ENCODE measurements around the gene OR10D3.
"Not testable (repeated sequence)": the region's sequence is repeated elsewhere in the genome, so short reads cannot be mapped to it uniquely, and the experiment has no call there.

Gene OR10D3

DNA sequence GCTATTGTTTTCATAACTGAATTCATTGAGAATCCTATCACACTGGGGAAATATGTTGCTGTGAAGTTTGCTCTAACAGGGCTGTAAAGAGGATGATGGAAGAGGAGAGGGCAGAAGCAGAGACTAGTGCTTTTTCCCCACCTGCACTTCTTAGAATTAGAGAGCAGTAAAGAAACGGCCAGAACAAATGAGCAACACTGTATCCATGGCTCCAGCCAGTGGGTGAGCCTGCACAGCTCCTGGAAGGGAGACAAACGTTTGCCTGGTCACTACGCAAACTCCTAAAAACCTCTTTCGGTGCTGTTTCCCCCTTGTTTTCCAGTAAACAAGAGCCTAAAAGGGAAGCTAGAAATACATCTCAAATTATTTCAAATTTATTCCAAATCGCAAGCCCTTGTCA, 22.2 kb upstream of the OR10D3 start:
- H3K4me3 ChIP-seq (ENCODE audit: low read depth, low read length) = no peak overlapping the region
- TF ChIP-seq, protein P1, sequence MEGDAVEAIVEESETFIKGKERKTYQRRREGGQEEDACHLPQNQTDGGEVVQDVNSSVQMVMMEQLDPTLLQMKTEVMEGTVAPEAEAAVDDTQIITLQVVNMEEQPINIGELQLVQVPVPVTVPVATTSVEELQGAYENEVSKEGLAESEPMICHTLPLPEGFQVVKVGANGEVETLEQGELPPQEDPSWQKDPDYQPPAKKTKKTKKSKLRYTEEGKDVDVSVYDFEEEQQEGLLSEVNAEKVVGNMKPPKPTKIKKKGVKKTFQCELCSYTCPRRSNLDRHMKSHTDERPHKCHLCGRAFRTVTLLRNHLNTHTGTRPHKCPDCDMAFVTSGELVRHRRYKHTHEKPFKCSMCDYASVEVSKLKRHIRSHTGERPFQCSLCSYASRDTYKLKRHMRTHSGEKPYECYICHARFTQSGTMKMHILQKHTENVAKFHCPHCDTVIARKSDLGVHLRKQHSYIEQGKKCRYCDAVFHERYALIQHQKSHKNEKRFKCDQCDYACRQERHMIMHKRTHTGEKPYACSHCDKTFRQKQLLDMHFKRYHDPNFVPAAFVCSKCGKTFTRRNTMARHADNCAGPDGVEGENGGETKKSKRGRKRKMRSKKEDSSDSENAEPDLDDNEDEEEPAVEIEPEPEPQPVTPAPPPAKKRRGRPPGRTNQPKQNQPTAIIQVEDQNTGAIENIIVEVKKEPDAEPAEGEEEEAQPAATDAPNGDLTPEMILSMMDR (IDR thresholded peaks at IDR 0.05; ENCODE audit: low read depth, low read length) = no peak

DNA sequence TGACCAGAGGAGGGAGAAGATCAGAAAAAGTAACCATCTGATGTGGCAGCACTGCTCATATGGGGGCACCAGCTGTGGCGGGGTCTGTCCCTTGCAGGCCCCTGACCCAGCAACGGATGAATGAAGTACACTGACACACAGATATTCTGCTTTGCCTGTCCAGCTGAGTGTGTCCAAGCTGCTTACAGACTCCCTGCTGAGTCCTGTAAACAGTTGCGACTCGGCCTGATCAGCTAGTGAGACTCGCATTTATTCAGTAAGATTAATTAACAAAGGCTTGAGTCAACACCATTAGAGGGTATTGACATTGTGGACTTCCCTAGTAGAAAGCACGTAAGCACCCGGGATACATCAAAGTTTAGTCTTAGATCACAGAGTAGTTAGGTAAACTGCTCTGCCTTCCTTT, 15.3 kb upstream of the OR10D3 start:
- H3K4me3 ChIP-seq (ENCODE audit: low read depth, low read length) = no peak overlapping the region
- TF ChIP-seq, protein P1 (IDR thresholded peaks at IDR 0.05; ENCODE audit: low read depth, low read length) = no peak

DNA sequence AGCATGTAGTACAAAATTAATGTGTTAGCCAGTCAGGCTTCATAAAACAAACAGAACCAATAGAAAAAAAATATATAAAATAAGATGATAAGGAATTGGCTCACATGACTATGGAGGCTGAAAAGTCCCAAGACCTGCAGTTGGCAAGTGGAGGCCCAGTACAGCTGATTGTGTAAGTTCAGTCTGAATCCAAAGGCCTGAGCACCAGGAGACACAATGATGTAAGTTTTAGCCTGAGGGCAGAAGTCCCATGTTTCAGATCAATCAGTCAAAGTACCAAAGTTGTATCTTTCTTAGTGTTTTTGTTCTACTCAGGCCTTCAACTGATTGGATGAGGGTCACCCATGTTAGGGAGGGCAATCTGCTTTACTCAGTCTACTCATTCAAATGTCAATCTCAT, 14.3 kb upstream of the OR10D3 start:
- TF ChIP-seq, protein P1 (IDR thresholded peaks at IDR 0.05; ENCODE audit: low read depth, low read length) = no peak
- H3K4me3 ChIP-seq (ENCODE audit: low read depth, low read length) = no peak overlapping the region

DNA sequence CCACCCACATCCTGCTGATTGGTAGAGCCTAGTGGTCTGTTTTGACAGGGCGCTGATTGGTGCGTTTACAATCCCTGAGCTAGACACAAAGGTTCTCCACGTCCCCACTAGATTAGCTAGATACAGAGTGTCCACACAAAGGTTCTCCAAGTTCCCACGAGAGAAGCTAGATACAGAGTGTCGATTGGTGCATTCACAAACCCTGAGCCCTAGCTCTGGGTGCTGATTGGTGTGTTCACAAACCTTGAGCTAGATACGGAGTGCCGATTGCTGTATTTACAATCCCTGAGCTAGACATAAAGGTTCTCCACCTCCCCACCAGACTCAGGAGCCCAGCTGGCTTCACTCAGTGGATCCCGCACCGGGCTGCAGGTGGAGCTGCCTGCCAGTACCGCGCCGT, 12.8 kb upstream of the OR10D3 start:
- H3K4me3 ChIP-seq (ENCODE audit: low read depth, low read length) = not testable (repeated sequence)

DNA sequence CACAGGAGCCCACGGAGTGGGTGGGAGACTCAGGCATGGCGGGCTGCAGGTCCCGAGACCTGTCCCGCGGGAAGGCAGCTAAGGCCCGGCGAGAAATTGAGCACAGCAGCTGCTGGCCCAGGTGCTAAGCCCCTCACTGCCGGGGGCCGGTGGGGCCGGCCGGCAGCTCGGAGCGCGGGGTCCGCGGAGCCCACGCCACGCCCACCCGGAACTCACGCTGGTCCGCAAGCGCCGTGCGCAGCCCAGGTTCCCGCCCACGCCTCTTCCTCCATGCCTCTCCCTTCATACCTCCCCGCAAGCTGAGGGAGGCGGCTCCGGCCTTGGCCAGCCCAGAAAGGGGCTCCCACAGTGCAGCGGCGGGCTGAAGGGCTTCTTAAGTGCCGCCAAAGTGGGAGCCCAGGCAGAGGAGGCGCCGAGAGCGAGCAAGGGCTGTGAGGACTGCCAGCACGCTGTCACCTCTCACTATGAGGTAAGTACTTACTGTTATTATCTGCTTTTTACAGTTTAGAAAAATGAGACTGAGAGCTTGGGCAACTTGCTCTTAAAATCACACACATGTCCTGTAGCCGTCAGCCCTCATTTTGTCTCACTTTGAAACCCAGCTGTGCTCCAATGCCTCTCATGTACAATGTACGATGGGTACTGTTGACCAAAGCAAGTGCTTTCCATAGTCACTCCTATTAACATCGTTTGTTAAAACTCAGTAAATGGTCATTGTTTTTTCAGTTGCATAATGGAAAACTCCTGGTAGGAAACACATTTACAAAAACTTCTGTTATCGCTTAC, 12.2 kb upstream of the OR10D3 start:
- no peak overlapping the region for H3K4me3 ChIP-seq (ENCODE audit: low read depth, low read length)
- TF ChIP-seq, protein P1 (IDR thresholded peaks at IDR 0.05; ENCODE audit: low read depth, low read length) = no peak

DNA sequence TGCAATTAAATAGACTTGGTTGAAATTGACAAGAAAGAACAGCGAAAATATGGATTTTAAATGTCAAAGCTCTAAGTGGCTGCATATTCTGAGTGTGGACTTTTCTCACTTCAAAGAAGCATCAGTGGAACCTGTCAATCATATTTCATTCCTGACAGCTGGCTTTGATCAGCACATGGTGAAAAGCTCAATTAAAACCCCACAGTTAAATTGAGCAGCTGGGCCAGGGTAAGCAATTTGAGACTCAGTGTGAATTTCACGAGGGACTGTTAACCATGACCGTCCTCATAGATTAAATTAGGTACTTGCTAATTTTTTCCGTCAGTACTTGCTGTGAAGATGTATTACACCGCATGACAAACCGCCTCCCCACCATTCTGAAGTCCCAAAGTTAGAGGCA, 11.0 kb upstream of the OR10D3 start:
- TF ChIP-seq, protein P1 (IDR thresholded peaks at IDR 0.05; ENCODE audit: low read depth, low read length) = no peak
- no peak overlapping the region for H3K4me3 ChIP-seq (ENCODE audit: low read depth, low read length)

DNA sequence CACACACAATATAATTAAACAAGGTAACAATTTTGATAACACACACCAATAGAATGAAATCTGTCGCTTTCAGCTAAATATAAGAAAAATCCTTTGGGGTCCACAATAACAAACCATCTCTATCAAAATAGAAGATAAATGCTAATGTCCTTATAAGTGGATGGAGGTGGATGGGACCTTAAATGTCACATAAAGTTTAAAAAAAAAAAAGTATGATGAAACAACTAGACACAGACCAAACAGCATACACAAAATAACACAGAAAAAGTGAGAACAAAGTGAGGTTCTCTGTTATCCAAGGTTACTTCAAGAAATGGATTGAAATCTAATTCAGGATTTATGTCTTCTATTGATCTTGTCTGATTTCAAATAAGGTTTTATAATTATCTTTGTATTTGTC, 10.5 kb upstream of the OR10D3 start:
- H3K4me3 ChIP-seq (ENCODE audit: low read depth, low read length) = no peak overlapping the region
- TF ChIP-seq, protein P1 (IDR thresholded peaks at IDR 0.05; ENCODE audit: low read depth, low read length) = no peak
